ENCODE results near the gene TGM2.

DNA sequence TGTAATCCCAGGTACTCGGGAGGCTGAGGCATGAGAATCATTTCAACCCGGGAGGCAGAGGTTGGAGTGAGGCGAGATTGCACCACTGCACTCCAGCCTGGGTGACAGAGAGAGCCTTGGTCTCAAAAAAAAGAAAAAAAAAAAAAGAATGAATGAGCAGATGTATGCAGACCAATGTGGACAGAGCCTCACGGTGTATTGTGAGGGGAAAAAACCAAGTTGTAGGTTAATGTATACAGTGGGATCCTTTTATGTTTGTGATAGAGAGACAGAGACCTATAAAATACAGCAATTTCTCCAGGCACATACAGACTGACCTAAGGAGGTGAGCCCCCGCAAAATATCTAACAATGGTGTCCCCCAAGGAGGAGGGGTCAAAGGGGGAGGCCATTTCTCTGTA lies 11.7 kb downstream of the TGM2 start:
- TF ChIP-seq CTCF (IDR thresholded peaks at IDR 0.05; ENCODE audit: low read length) (no peak), EZH2phosphoT487 (IDR thresholded peaks at IDR 0.05; ENCODE audit: low read length) (no peak), EZH2 (optimal IDR thresholded peaks at IDR 0.05; ENCODE audit: low read depth, low read length) (no peak)
